Sigmoid colon (tissue), 7 donors: ENCODE results near the gene ILRUN. TPM values are rescaled to one million over a fixed set of nuclear protein-coding genes. Genes with fewer than 3 reads are reported as not detected.
A peak's percentile ranks its signal among the peaks of the same experiment; 100 is the strongest.
"Not testable (repeated sequence)": the region's sequence is repeated elsewhere in the genome, so short reads cannot be mapped to it uniquely, and the experiment has no call there.

ENCODE experiments used
- DNase-seq: peaks from one replicate; pipeline ENCODE4 v3.0.0-alpha.2; 2019
- H3K27ac ChIP-seq, 4 donors: fragments of 200-600 bp; sonication (generic); one replicate each; pipeline ENCODE4 v1.5.1; 2016 to 2019; ENCODE audit warnings: mild to moderate bottlenecking in 1 of 4
- H3K27me3 ChIP-seq, 3 donors: fragments of 200-600 bp; sonication (generic); one replicate each; pipeline ENCODE4 v1.5.1; 2019; ENCODE audit warnings: mild to moderate bottlenecking in 1 of 3
- H3K36me3 ChIP-seq, 4 donors: fragments of 200-600 bp; sonication (generic); one replicate each; pipeline ENCODE4 v1.5.1; 2016 to 2019
- H3K4me1 ChIP-seq, 4 donors: fragments of 200-600 bp; sonication (generic); one replicate each; pipeline ENCODE4 v1.5.1; 2017 to 2019
- H3K4me3 ChIP-seq, 4 donors: fragments of 200-600 bp; sonication (generic); one replicate each; pipeline ENCODE4 v1.5.1; 2017 to 2019; ENCODE audit warnings: mild to moderate bottlenecking in 2 of 4, moderate library complexity in 1 of 4
- H3K9me3 ChIP-seq, 4 donors: fragments of 200-600 bp in 3 of 4; sonication (generic) in 3 of 4; one replicate each; pipeline versions ENCODE4 v1.5.1 to v1.6.1; 2013 to 2019
- CTCF ChIP-seq, 4 experiments: fragments of 450-650 bp in 3 of 4; fragments of 200-600 bp in 1 of 4; IDR thresholded peaks; one replicate each; pipeline ENCODE4 v1.5.1; 2016 to 2019; ENCODE audit warnings: antibody characterized with exemption in 4 of 4, mild to moderate bottlenecking in 3 of 4, moderate library complexity in 2 of 4
- EP300 ChIP-seq, 4 donors: sonication (generic); formaldehyde crosslinking; IDR thresholded peaks; one replicate each; pipeline ENCODE4 v1.6.1; 2017; ENCODE audit warnings: antibody characterized with exemption in 4 of 4
- POLR2A ChIP-seq, 2 donors: fragments of 450-650 bp; IDR thresholded peaks; one replicate each; pipeline ENCODE4 v1.6.1; 2016; ENCODE audit warnings: antibody characterized with exemption in 2 of 2, mild to moderate bottlenecking in 2 of 2, moderate library complexity in 2 of 2
- POLR2AphosphoS5 ChIP-seq, 4 donors: sonication (generic); formaldehyde crosslinking; IDR thresholded peaks; one replicate each; pipeline ENCODE4 v1.6.1; 2017; ENCODE audit warnings: antibody characterized with exemption in 4 of 4
- WGBS, 2 donors: extraction: QIAGEN DNeasy Blood & Tissue Kit; methylation state at CpG; one replicate each; pipeline ENCODE4 v1.1.7; 2013; 5-methylcytosine and 5-hydroxymethylcytosine counted together
- intact Hi-C: fragments of 100-400 bp; cut with DNase I; formaldehyde crosslinking; loops from one replicate; pipeline ENCODE4 v1.15.1; 2023
- polyA plus RNA-seq, 3 donors: library from polyadenylated mRNA; stranded (reverse); fragments of 200-250 nt; gene quantifications; one replicate each; pipeline ENCODE4 v1.2.3, GENCODE V29; 2013
- small RNA-seq, 3 donors: library from RNA; depleted of rRNA; stranded (forward); fragments of <200 nt; gene quantifications; one replicate each; pipeline ENCODE3, GENCODE V24; 2016
- total RNA-seq, 4 donors: library from RNA; depleted of rRNA; stranded (reverse); fragments of >200 nt; gene quantifications; one replicate each; pipeline ENCODE4 v1.1.0, GENCODE V29; 2016
- donor health status: healthy with polysubstance abuse.
- donor health status: Bipolar disorder and iron deficiency.
- donor health status: healthy.

ILRUN gene
- total and polyA plus RNA-seq, 7 donors, result 35.4 to 79.3 (median 62.7) TPM

GRCh38 chr6:34654061-34654710 is 42.4 kb downstream of the ILRUN start:
- H3K27ac ChIP-seq, result peak overlapping the region in 3 of 4 donors; percentile 86 to 94 (median 92)
- no peak for DNase-seq

DNA sequence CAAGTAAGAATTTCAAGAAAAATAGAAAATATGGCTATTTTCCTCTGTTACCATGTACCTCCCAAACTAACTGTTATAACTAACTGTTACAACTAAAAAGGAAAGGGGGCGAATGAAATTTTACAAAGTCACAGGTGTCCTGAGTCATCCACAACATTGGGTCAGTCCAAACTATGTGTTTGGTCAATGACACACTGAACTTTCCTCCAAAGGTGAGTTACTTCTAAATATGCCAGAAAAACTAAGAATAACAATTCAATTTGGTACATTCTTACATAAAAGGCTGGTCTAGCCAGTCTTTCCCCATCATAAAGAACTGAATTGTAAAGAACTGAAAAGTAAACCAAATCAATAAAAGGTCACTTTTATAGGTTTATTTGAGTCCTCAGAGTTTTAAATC is 44.3 kb downstream of the ILRUN start:
- Histone ChIP-seq H3K36me3 (peaks cover 0 to 15% (median 2%) of the 10 kb centered on the region in 4 donors), H3K27ac (no peak overlapping the region), H3K4me1 (peaks cover 0 to 49% (median 28%) of the 10 kb centered on the region in 4 donors), H3K4me3 (no peak overlapping the region), H3K9me3 (no peaks in the 10 kb centered on the region), H3K27me3 (no peaks in the 10 kb centered on the region)
- TF ChIP-seq CTCF (IDR thresholded peaks at IDR 0.05) (no peak), POLR2A (IDR thresholded peaks at IDR 0.05) (no peak), EP300 (IDR thresholded peaks at IDR 0.05) (no peak), POLR2AphosphoS5 (IDR thresholded peaks at IDR 0.05) (no peak)
- intact Hi-C loops, result no loop called here
- WGBS, 2 donors, result 95 to 100% methylated on average over 1 of the region's 1 CpG
- no peak for DNase-seq

More at GRCh38 chr6:34654061-34654710, 42.4 kb downstream of the ILRUN start:
- Histone ChIP-seq H3K36me3 (peaks cover 0 to 15% (median 2%) of the 10 kb centered on the region in 4 donors), H3K27me3 (no peaks in the 10 kb centered on the region), H3K4me3 (no peak overlapping the region), H3K9me3 (no peaks in the 10 kb centered on the region), H3K4me1 (peaks cover 0 to 54% (median 43%) of the 10 kb centered on the region in 4 donors)
- WGBS, 2 donors, result 98 to 99% methylated on average over 3 of the region's 3 CpGs
- intact Hi-C loops, result no loop called here
- TF ChIP-seq EP300 (IDR thresholded peaks at IDR 0.05), result no peak
- no peak for TF ChIP-seq CTCF (IDR thresholded peaks at IDR 0.05)
- no peak for TF ChIP-seq POLR2A (IDR thresholded peaks at IDR 0.05)
- TF ChIP-seq POLR2AphosphoS5 (IDR thresholded peaks at IDR 0.05), result no peak

- H3K9me3 ChIP-seq, result no peaks in the 10 kb centered on the region
- H3K27me3 ChIP-seq, result no peaks in the 10 kb centered on the region
- peaks cover 0 to 22% (median 2%) of the 10 kb centered on the region in 4 donors for H3K36me3 ChIP-seq
- no peak for DNase-seq
- H3K4me3 ChIP-seq, result no peak overlapping the region
- intact Hi-C loops, result no loop called here
- peaks cover 0 to 35% (median 14%) of the 10 kb centered on the region in 4 donors for H3K4me1 ChIP-seq
- TF ChIP-seq POLR2AphosphoS5 (IDR thresholded peaks at IDR 0.05), result no peak
- no peak for TF ChIP-seq EP300 (IDR thresholded peaks at IDR 0.05)
- TF ChIP-seq POLR2A (IDR thresholded peaks at IDR 0.05), result no peak
- no peak for TF ChIP-seq CTCF (IDR thresholded peaks at IDR 0.05)
- WGBS, 2 donors, result 76 to 88% methylated on average over 2 of the region's 2 CpGs
- H3K27ac ChIP-seq, result no peak overlapping the region
Observed at GRCh38 chr6:34650823-34651222, 45.7 kb downstream of the ILRUN start.

GRCh38 chr6:34650232-34650631 is 46.3 kb downstream of the ILRUN start:
- H3K27me3 ChIP-seq, H3K27ac ChIP-seq, H3K4me3 ChIP-seq, H3K9me3 ChIP-seq, DNase-seq, intact Hi-C loops: not testable (repeated sequence)
- H3K4me1 ChIP-seq, result peaks cover 0 to 30% (median 8%) of the 10 kb centered on the region in 4 donors
- 97 to 98% methylated on average over 7 of the region's 7 CpGs for WGBS, 2 donors
- peaks cover 0 to 28% (median 4%) of the 10 kb centered on the region in 4 donors for H3K36me3 ChIP-seq

DNA sequence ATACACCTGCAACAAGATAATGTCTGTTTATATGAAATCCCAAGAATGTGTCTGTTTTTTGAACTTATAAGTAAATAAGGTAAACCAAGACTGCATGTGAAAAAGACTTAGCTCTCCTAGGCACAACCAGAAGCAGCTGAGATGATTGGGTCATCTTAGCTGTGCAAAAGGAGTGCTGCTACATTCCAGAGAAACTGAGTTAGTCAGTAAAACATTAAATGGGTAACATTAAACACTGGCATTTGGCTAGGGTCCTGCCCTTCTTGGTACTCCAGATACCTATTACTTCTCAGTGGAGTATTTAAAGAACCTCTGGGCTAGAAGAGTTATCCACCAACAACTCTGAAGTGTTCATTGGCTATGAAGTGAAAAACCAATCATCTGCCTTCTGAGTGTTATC is 47.8 kb downstream of the ILRUN start:
- intact Hi-C loops, result no loop called here
- Histone ChIP-seq H3K27me3 (no peaks in the 10 kb centered on the region), H3K27ac (no peak overlapping the region), H3K4me1 (peaks cover 0 to 30% (median 5%) of the 10 kb centered on the region in 4 donors), H3K36me3 (peaks cover 0 to 31% (median 4%) of the 10 kb centered on the region in 4 donors), H3K9me3 (no peaks in the 10 kb centered on the region), H3K4me3 (no peak overlapping the region)
- no peak for DNase-seq
- TF ChIP-seq EP300 (IDR thresholded peaks at IDR 0.05) (no peak), CTCF (IDR thresholded peaks at IDR 0.05) (no peak), POLR2A (IDR thresholded peaks at IDR 0.05) (no peak), POLR2AphosphoS5 (IDR thresholded peaks at IDR 0.05) (no peak)

Small RNAs within 50 kb of the gene (small RNA-seq; reads per million reads assigned to genes)
- gene RN7SL200P, result 0 reads per million in 3 donors

Other genes with a start within 250 kb of the ILRUN start
- gene PACSIN1, start 230.7 kb downstream of the ILRUN start, total RNA-seq, result 1 to 10 TPM in 1 of 4 donors, under 1 TPM in 3; 0.36 to 1.9 (median 0.59) TPM
- under 1 TPM in 1 of 3 donors, not detected in 2; 0.89 TPM for gene PACSIN1, start 230.7 kb downstream of the ILRUN start, polyA plus RNA-seq
- under 1 TPM in 1 of 4 donors, not detected in 3; 0.71 TPM for gene SPDEF, start 140.4 kb downstream of the ILRUN start, total RNA-seq
- gene SPDEF, start 140.4 kb downstream of the ILRUN start, polyA plus RNA-seq, result 100 to 1,000 TPM in 1 of 3 donors, 10 to 100 TPM in 2; 43.5 to 101 (median 91.3) TPM
- 10 to 100 TPM; 48.2 to 69.3 (median 58.6) TPM for gene SNRPC, start 60.7 kb upstream of the ILRUN start, total RNA-seq
- gene SNRPC, start 60.7 kb upstream of the ILRUN start, polyA plus RNA-seq, result 100 to 1,000 TPM; 111 to 146 (median 117) TPM
- gene BLTP3A, start 95.3 kb upstream of the ILRUN start, total RNA-seq, result 10 to 100 TPM in 1 of 4 donors, 1 to 10 TPM in 3; 6.7 to 11.6 (median 7.2) TPM
- gene BLTP3A, start 95.3 kb upstream of the ILRUN start, polyA plus RNA-seq, result 1 to 10 TPM in 2 of 3 donors, under 1 TPM in 1; 0.60 to 5.3 (median 1.2) TPM
- 10 to 100 TPM; 31.0 to 37.7 (median 31.4) TPM for gene TAF11, start 191.3 kb upstream of the ILRUN start, total RNA-seq
- gene TAF11, start 191.3 kb upstream of the ILRUN start, polyA plus RNA-seq, result 10 to 100 TPM; 34.0 to 47.9 (median 36.0) TPM
- 10 to 100 TPM; 37.8 to 60.1 (median 41.0) TPM for gene ANKS1A, start 192.5 kb upstream of the ILRUN start, total RNA-seq
- 10 to 100 TPM in 2 of 3 donors, 1 to 10 TPM in 1; 9.0 to 17.5 (median 11.3) TPM for gene ANKS1A, start 192.5 kb upstream of the ILRUN start, polyA plus RNA-seq